Subcutaneous abdominal adipose tissue (tissue), 5 donors: Measurements from ENCODE around the gene SLC4A5.
A peak's percentile ranks its signal among the peaks of the same experiment; 100 is the strongest.

Experiments used
- H3K27ac ChIP-seq: one replicate; pipeline ENCODE4 v1.7.0; 2013; ENCODE audit warnings: low read depth, mild to moderate bottlenecking, inconsistent platforms, low read length, moderate library complexity
- H3K27me3 ChIP-seq, 5 donors: one replicate each; pipeline ENCODE4 v1.7.0; 2013; ENCODE audit warnings: low read length in 5 of 5, inconsistent platforms in 1 of 5; ENCODE audit not compliant: control insufficient read depth in 5 of 5, insufficient read depth in 4 of 5
- H3K36me3 ChIP-seq, 5 donors: one replicate each; pipeline ENCODE4 v1.7.0; 2013; ENCODE audit warnings: low read length in 5 of 5; ENCODE audit not compliant: control insufficient read depth in 5 of 5, insufficient read depth in 5 of 5
- H3K4me1 ChIP-seq, 5 donors: one replicate each; pipeline ENCODE4 v1.7.0; 2013; ENCODE audit warnings: low read length in 5 of 5, mild to moderate bottlenecking in 3 of 5, moderate library complexity in 1 of 5; ENCODE audit not compliant: control insufficient read depth in 5 of 5, insufficient read depth in 5 of 5
- H3K4me3 ChIP-seq, 5 donors: one replicate each; pipeline ENCODE4 v1.7.0; 2013; ENCODE audit warnings: low read length in 5 of 5, low read depth in 1 of 5
- H3K9ac ChIP-seq, 5 donors: one replicate each; pipeline ENCODE4 v1.7.0; 2013; ENCODE audit warnings: low read length in 5 of 5, mild to moderate bottlenecking in 4 of 5, moderate library complexity in 3 of 5
- H3K9me3 ChIP-seq, 5 donors: one replicate each; pipeline ENCODE4 v1.7.0; 2013; ENCODE audit warnings: low read length in 5 of 5; ENCODE audit not compliant: control insufficient read depth in 5 of 5
- donor health status: healthy.
- donor health status: healthy.
- donor health status: healthy.
- donor health status: healthy.
- donor health status: healthy.

SLC4A5 gene, protein sequence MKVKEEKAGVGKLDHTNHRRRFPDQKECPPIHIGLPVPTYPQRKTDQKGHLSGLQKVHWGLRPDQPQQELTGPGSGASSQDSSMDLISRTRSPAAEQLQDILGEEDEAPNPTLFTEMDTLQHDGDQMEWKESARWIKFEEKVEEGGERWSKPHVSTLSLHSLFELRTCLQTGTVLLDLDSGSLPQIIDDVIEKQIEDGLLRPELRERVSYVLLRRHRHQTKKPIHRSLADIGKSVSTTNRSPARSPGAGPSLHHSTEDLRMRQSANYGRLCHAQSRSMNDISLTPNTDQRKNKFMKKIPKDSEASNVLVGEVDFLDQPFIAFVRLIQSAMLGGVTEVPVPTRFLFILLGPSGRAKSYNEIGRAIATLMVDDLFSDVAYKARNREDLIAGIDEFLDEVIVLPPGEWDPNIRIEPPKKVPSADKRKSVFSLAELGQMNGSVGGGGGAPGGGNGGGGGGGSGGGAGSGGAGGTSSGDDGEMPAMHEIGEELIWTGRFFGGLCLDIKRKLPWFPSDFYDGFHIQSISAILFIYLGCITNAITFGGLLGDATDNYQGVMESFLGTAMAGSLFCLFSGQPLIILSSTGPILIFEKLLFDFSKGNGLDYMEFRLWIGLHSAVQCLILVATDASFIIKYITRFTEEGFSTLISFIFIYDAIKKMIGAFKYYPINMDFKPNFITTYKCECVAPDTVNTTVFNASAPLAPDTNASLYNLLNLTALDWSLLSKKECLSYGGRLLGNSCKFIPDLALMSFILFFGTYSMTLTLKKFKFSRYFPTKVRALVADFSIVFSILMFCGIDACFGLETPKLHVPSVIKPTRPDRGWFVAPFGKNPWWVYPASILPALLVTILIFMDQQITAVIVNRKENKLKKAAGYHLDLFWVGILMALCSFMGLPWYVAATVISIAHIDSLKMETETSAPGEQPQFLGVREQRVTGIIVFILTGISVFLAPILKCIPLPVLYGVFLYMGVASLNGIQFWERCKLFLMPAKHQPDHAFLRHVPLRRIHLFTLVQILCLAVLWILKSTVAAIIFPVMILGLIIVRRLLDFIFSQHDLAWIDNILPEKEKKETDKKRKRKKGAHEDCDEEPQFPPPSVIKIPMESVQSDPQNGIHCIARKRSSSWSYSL

DNA sequence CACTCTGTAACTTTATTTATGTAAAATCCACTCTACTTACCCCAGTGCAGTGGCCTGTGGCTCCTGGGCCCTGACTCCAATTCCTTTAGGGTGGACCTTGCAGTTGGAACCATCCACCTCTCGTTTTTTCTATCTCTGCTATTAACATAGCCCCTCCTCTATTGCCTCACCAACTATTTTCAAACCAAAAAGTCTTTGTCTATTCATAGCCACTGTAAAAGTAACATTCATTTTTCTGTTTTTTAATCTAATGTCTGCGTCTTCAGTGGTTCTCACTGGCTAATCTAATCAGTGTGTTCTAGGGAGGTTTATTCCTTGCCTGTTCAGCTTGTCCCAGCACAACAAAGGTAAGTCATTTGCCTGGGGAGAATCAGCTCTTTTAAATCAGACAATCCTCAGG is at the start of gene SLC4A5:
Gene SLC4A5, minus strand, starts transcription at position 101 of the 400 bp plus-strand sequence. CDS start 28,393 bp downstream, outside the sequence.
- no peak within 1 kb of the TSS for H3K27ac ChIP-seq

DNA sequence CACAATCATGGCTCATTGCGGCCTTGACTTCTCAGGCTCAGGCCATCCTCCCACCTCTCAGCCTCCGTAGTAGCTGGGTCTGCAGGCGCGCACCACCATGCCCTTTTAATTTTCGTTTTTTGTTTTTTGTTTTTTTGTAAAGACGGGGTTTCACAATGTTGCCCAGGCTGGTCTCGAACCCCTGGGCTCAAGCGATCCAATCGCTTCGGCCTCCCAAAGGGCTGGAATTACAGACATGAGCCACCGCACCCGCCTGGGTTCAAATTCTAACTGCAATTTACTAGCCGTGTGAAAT is 49.2 kb upstream of the SLC4A5 start:
- Histone ChIP-seq H3K27me3 (peaks cover 0 to 3% (median 0%) of the 10 kb centered on the region in 5 donors), H3K27ac (no peak overlapping the region), H3K4me1 (peaks cover 6 to 38% (median 26%) of the 10 kb centered on the region in 5 donors), H3K36me3 (no peaks in the 10 kb centered on the region), H3K9me3 (no peaks in the 10 kb centered on the region), H3K9ac (peak overlapping the region in 1 of 5 donors; percentile 92), H3K4me3 (peak overlapping the region in 4 of 5 donors; percentile 71 to 94 (median 90))

More for the DNA sequence above, at the start of gene SLC4A5:
- Histone ChIP-seq H3K4me3 (no peak within 1 kb of the TSS), H3K9ac (peak within 1 kb of the TSS in 1 of 5 donors; percentile 0), H3K9me3 (no peaks in the 10 kb centered on the region), H3K36me3 (peaks cover 0 to 4% (median 0%) of the 10 kb centered on the region in 5 donors), H3K4me1 (no peaks in the 10 kb centered on the region), H3K27me3 (no peaks in the 10 kb centered on the region)

DNA sequence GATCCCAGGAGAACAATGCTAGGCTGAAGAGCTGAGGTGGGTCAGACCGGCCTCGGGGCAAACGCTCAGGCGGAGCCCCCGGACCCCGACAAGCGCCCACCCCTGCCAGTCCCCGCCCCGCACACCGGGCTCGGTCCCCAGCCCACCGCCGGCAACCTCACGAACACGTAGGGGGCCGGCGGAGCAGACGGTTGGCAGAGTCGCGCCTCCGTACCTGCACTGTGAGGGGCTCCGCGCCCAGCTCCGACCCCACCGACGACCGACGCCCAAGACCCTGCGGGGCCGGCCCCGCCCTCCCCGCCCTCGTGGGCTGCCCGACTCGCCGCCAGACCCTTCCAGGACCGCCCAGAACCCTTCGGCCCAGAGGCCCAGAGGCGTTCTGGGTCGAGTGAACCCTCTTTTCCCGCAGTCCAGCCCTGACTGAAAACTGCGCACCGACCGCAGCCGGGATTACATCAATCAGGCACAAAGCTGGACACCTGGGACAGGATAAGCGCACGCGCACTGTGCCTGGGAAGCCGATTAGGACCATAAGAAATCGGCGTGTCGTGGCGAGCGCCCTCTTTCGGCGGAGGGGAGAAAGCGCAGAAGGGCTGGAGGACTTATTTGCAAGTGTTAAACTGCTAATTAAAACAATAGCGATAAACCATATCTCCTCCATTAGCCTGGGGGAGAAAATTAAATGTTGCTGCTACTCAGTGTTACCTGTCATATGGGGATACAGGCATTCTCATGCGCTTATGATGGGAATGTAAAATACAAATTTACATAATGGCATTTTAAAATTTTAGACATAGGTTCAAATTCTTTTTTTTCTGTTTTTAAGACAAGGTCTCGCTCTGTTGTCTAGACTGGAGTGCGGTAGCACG is 48.6 kb upstream of the SLC4A5 start:
- Histone ChIP-seq H3K4me1 (peaks cover 6 to 38% (median 26%) of the 10 kb centered on the region in 5 donors), H3K36me3 (no peaks in the 10 kb centered on the region), H3K4me3 (peak overlapping the region; percentile 87 to 97 (median 92)), H3K9me3 (no peaks in the 10 kb centered on the region), H3K27ac (peak overlapping the region; percentile 74), H3K9ac (peak overlapping the region; percentile 85 to 96 (median 91)), H3K27me3 (peaks cover 0 to 3% (median 0%) of the 10 kb centered on the region in 5 donors)

DNA sequence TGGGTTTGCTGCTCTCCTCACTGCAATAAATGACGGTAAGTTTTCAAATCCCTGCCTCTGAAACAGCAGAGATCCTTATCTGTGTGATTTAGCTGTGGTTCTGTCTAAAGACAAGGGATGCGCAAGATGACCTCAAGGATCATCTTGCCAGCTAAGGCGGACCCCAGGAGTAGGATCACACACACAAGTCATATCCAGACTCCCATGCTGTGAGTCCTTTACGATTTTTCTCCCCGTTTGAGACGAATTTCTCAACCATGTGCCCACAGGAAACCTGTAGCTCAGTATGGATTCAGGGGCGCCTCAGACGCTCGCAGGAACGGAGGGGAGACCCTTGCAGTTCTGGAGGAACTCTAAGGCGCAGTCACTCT is 48.0 kb upstream of the SLC4A5 start:
- peaks cover 6 to 38% (median 26%) of the 10 kb centered on the region in 5 donors for H3K4me1 ChIP-seq
- H3K4me3 ChIP-seq: peak overlapping the region; percentile 87 to 97 (median 92)
- peaks cover 0 to 3% (median 0%) of the 10 kb centered on the region in 5 donors for H3K27me3 ChIP-seq
- peak overlapping the region; percentile 74 for H3K27ac ChIP-seq
- no peaks in the 10 kb centered on the region for H3K9me3 ChIP-seq
- H3K9ac ChIP-seq: peak overlapping the region; percentile 85 to 96 (median 91)
- no peaks in the 10 kb centered on the region for H3K36me3 ChIP-seq

DNA sequence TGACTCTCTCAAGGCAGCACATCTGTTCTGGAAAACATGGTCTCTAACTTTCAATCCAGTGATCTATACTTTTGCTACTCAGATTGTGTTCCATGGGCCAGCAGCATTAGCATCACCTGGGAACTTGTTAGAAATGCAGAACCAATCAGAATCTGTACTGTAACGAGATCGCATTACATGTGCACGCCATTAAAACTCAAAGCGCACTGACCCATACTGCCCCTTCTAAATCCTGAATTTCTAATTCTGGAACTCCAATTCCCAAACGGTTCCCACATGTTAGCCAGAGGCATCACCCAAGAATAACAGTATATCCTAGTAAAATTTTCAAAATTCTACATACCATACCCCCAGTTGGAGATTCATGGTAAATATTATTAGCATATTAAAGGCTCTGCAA is 47.4 kb upstream of the SLC4A5 start:
- Histone ChIP-seq H3K4me1 (peaks cover 6 to 38% (median 26%) of the 10 kb centered on the region in 5 donors), H3K9ac (peak overlapping the region in 2 of 5 donors; percentile 90 to 96), H3K27ac (no peak overlapping the region), H3K27me3 (peaks cover 0 to 3% (median 0%) of the 10 kb centered on the region in 5 donors), H3K4me3 (peak overlapping the region; percentile 87 to 97 (median 92)), H3K36me3 (peaks cover 0 to under 1% (median 0%) of the 10 kb centered on the region in 5 donors), H3K9me3 (no peaks in the 10 kb centered on the region)

- H3K27me3 ChIP-seq: no peaks in the 10 kb centered on the region
- no peak overlapping the region for H3K27ac ChIP-seq
These were observed 44.1 kb upstream of the SLC4A5 start for GRCh38 chr2:74387346-74387745.

DNA sequence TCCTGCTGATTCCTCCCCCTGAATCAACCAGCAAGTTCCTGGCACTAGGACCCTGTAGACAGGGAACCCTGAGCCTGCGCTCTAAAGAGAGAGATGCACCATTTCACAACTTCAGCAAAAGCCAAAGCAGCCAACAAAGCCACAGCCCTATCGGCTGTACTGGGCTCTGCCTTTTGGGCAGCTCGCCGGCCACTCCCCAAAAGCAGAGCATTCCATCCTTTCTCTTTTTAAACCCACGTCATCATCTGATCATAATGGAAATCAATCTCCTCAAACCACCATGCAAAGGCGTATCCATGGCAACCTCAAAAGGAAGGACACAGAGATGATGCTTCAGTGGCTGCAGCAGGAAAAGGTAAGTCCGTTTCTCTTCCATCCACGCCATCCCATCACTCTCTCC is 42.2 kb upstream of the SLC4A5 start:
- H3K9ac ChIP-seq: no peak overlapping the region
- peaks cover 3 to 35% (median 18%) of the 10 kb centered on the region in 5 donors for H3K4me1 ChIP-seq
- H3K27me3 ChIP-seq: no peaks in the 10 kb centered on the region
- no peak overlapping the region for H3K4me3 ChIP-seq
- no peaks in the 10 kb centered on the region for H3K9me3 ChIP-seq
- no peak overlapping the region for H3K27ac ChIP-seq
- peaks cover 0 to 13% (median 0%) of the 10 kb centered on the region in 5 donors for H3K36me3 ChIP-seq

More at GRCh38 chr2:74387346-74387745, 44.1 kb upstream of the SLC4A5 start:
- Histone ChIP-seq H3K4me3 (no peak overlapping the region), H3K4me1 (peaks cover 6 to 42% (median 24%) of the 10 kb centered on the region in 5 donors), H3K9ac (no peak overlapping the region), H3K36me3 (peaks cover 0 to 13% (median 0%) of the 10 kb centered on the region in 5 donors), H3K9me3 (no peaks in the 10 kb centered on the region)

- Histone ChIP-seq H3K4me1 (peaks cover 1 to 36% (median 15%) of the 10 kb centered on the region in 5 donors), H3K36me3 (peaks cover 0 to 13% (median 2%) of the 10 kb centered on the region in 5 donors), H3K9ac (peak overlapping the region in 2 of 5 donors; percentile 5 to 49), H3K4me3 (no peak overlapping the region), H3K9me3 (no peaks in the 10 kb centered on the region), H3K27me3 (no peaks in the 10 kb centered on the region), H3K27ac (no peak overlapping the region)
These were observed 40.8 kb upstream of the SLC4A5 start for GRCh38 chr2:74384051-74384450.

- Histone ChIP-seq H3K9me3 (no peaks in the 10 kb centered on the region), H3K4me3 (no peak overlapping the region), H3K36me3 (peaks cover 0 to 13% (median 2%) of the 10 kb centered on the region in 5 donors), H3K9ac (no peak overlapping the region), H3K27ac (no peak overlapping the region), H3K27me3 (no peaks in the 10 kb centered on the region), H3K4me1 (peaks cover 1 to 31% (median 15%) of the 10 kb centered on the region in 5 donors)
These were observed 40.0 kb upstream of the SLC4A5 start for GRCh38 chr2:74383254-74383653.
